Measurements from ENCODE around the gene GRID1.
"Not testable (repeated sequence)": the region's sequence is repeated elsewhere in the genome, so short reads cannot be mapped to it uniquely, and the experiment has no call there.

Gene GRID1

GRCh38 chr10:85961073-85961472, 405.5 kb downstream of the GRID1 start:
- no peak for DNase-seq

- no peak for DNase-seq
These were observed 407.4 kb downstream of the GRID1 start for GRCh38 chr10:85959239-85959638.

- no peak for DNase-seq
These were observed 415.7 kb downstream of the GRID1 start for GRCh38 chr10:85950921-85951320.

- DNase-seq, result no peak
These were observed 419.8 kb downstream of the GRID1 start for GRCh38 chr10:85946713-85947326.

- no peak for DNase-seq
These were observed 430.4 kb downstream of the GRID1 start for GRCh38 chr10:85936161-85936560.

- no peak for DNase-seq
These were observed 432.0 kb downstream of the GRID1 start for GRCh38 chr10:85934586-85934985.

- not testable (repeated sequence) for DNase-seq
These were observed 436.6 kb downstream of the GRID1 start for GRCh38 chr10:85929993-85930392.

GRCh38 chr10:85927952-85928665, 438.5 kb downstream of the GRID1 start:
- no peak for DNase-seq

- no peak for DNase-seq
These were observed 439.6 kb downstream of the GRID1 start for GRCh38 chr10:85926986-85927385.

GRCh38 chr10:85926136-85926535, 440.5 kb downstream of the GRID1 start:
- no peak for DNase-seq

- DNase-seq, result no peak
These were observed 441.3 kb downstream of the GRID1 start for GRCh38 chr10:85925201-85925750.

- no peak for DNase-seq
These were observed 442.1 kb downstream of the GRID1 start for GRCh38 chr10:85924382-85925102.

GRCh38 chr10:85922356-85923129, 444.1 kb downstream of the GRID1 start:
- no peak for DNase-seq

- no peak for DNase-seq
These were observed 444.8 kb downstream of the GRID1 start for GRCh38 chr10:85921789-85922188.

- DNase-seq, result no peak
These were observed 446.3 kb downstream of the GRID1 start for GRCh38 chr10:85920311-85920710.

GRCh38 chr10:85919491-85920021, 447.0 kb downstream of the GRID1 start:
- no peak for DNase-seq

- no peak for DNase-seq
These were observed 448.2 kb downstream of the GRID1 start for GRCh38 chr10:85918371-85918770.

- DNase-seq, result no peak
These were observed 449.0 kb downstream of the GRID1 start for GRCh38 chr10:85917601-85918000.

GRCh38 chr10:85916994-85917573, 449.5 kb downstream of the GRID1 start:
- DNase-seq, result no peak

GRCh38 chr10:85916286-85916685, 450.3 kb downstream of the GRID1 start:
- DNase-seq, result no peak

- no peak for DNase-seq
These were observed 451.2 kb downstream of the GRID1 start for GRCh38 chr10:85915245-85915846.

- no peak for DNase-seq
These were observed 451.9 kb downstream of the GRID1 start for GRCh38 chr10:85914720-85915119.

All from activated CD8-positive, alpha-beta memory T cell treated with anti-CD3 and anti-CD28 coated beads, Interleukin-2, amount 50 U/mL, for 4 hours (primary cell).